HepG2 (cell line): ENCODE data around the gene TMEM79. TPM values are rescaled to one million over a fixed set of nuclear protein-coding genes. Genes with fewer than 3 reads are reported as not detected.

Experiments
- ATAC-seq: fragments of 200-7000 bp; cut with Tn5 transposase; 3 replicates; pipeline ENCODE4 v1.9.1; 2020; ENCODE audit warnings: mild to moderate bottlenecking, moderate library complexity
- BruUV-seq: library from RNA; stranded (reverse); fragments of 400-500 nt; replicated peaks from 2 replicates; lab custom pipeline; 2021; lab: Mats Ljungman, UMichigan
- CTCF ChIA-PET: fragments of 300-600 bp; formaldehyde crosslinking; extraction: SDS; loops from one replicate; lab custom pipeline; 2021; ENCODE audit warnings: low total read pairs, inconsistent platforms, low intra/inter-chr PET ratio; lab: Yijun Ruan, JAX
- POLR2A ChIA-PET: fragments of 350-600 bp; sonication (Branson Sonifier 250); formaldehyde crosslinking; loops from one replicate; lab custom pipeline; 2020; ENCODE audit warnings: antibody characterized with exemption, inconsistent platforms; lab: Yijun Ruan, JAX
- DNase-seq: peaks from one replicate; pipeline ENCODE4 v3.0.0-alpha.2; 2015; ENCODE audit warnings: low spot score
- FAIRE-seq: peaks from 3 replicates; lab custom pipeline; 2011; peaks lifted over from hg19 to GRCh38; lab: Jason Lieb, UNC
- H2AFZ ChIP-seq: one replicate; pipeline ENCODE4 v1.6.1; 2011; ENCODE audit warnings: low read length, inconsistent platforms
- H3K27ac ChIP-seq: fragments of 300-600 bp; 3 replicates; pipeline ENCODE4 v1.8.0; 2011; ENCODE audit warnings: mixed run types, mild to moderate bottlenecking, mixed read lengths, low read length, inconsistent platforms; ENCODE audit not compliant: insufficient read depth; ENCODE audit errors: extremely low read length
- H3K27me3 ChIP-seq, 2 experiments: fragments of 200-600 bp in 1 of 2; 2 replicates in 1 of 2; 3 replicates in 1 of 2; pipeline versions ENCODE4 v1.6.0 to v1.8.0; 2011; ENCODE audit warnings: low read length in 2 of 2, mild to moderate bottlenecking in 2 of 2, moderate library complexity in 2 of 2, inconsistent platforms in 1 of 2; ENCODE audit not compliant: insufficient read depth in 2 of 2, control insufficient read depth in 1 of 2
- H3K36me3 ChIP-seq, 2 experiments: fragments of 200-600 bp in 1 of 2; replicated peaks in 1 of 2; 2 replicates in 1 of 2; 3 replicates in 1 of 2; pipeline versions ENCODE4 v1.5.1 to v1.8.0; 2011; ENCODE audit warnings: low read length in 2 of 2, inconsistent platforms in 1 of 2; ENCODE audit not compliant: insufficient read depth in 2 of 2, control insufficient read depth in 1 of 2
- H3K4me1 ChIP-seq: 2 replicates; pipeline ENCODE4 v1.5.1; 2012; ENCODE audit warnings: low read length, inconsistent platforms; ENCODE audit not compliant: insufficient read depth
- H3K4me2 ChIP-seq: 2 replicates; pipeline ENCODE4 v1.6.0; 2011; ENCODE audit warnings: low read depth, low read length, inconsistent platforms
- H3K4me3 ChIP-seq, 3 experiments: fragments of 200-600 bp in 1 of 3; sonication (generic), shearing (Covaris generic) in 1 of 3; replicated peaks in 1 of 3; 2 replicates each; pipeline ENCODE4 v1.5.1; 2011 to 2016; ENCODE audit warnings: low read length in 3 of 3, inconsistent platforms in 2 of 3, low read depth in 2 of 3, mild to moderate bottlenecking in 2 of 3, control low read depth in 1 of 3, mixed read lengths in 1 of 3; ENCODE audit not compliant: insufficient read depth in 1 of 3
- H3K79me2 ChIP-seq: one replicate; pipeline ENCODE4 v1.6.1; 2011; ENCODE audit warnings: low read length, inconsistent platforms; ENCODE audit not compliant: insufficient read depth
- H3K9ac ChIP-seq: 2 replicates; pipeline ENCODE4 v1.6.0; 2011; ENCODE audit warnings: mild to moderate bottlenecking, low read depth, low read length, inconsistent platforms; ENCODE audit not compliant: insufficient read depth
- H3K9me3 ChIP-seq: 2 replicates; pipeline ENCODE4 v1.5.1; 2012; ENCODE audit warnings: mild to moderate bottlenecking, low read length
- H4K20me1 ChIP-seq: 2 replicates; pipeline ENCODE4 v1.6.0; 2011; ENCODE audit warnings: inconsistent platforms, mild to moderate bottlenecking, low read length, moderate library complexity; ENCODE audit not compliant: insufficient read depth
- ARNT ChIP-seq: fragments of 450-650 bp; IDR thresholded peaks from 2 replicates; pipeline ENCODE4 v1.6.1; 2017
- BORCS8-MEF2B ChIP-seq: sonication (generic); formaldehyde crosslinking; IDR thresholded peaks from 2 replicates; pipeline ENCODE4 v1.8.0; 2022; ENCODE audit warnings: mild to moderate bottlenecking, missing genetic modification reagents
- DZIP1 ChIP-seq: sonication (generic); formaldehyde crosslinking; IDR thresholded peaks from 2 replicates; pipeline ENCODE4 v1.5.0; 2020; ENCODE audit warnings: mild to moderate bottlenecking, missing genetic modification reagents
- ETS1 ChIP-seq: sonication (generic); formaldehyde crosslinking; IDR thresholded peaks from 2 replicates; pipeline ENCODE4 v1.4.0; 2020; ENCODE audit warnings: missing genetic modification reagents
- ETV5 ChIP-seq: IDR thresholded peaks from 2 replicates; pipeline ENCODE4 v1.6.1; 2018; ENCODE audit warnings: missing biosample characterization, missing genetic modification reagents, inconsistent platforms, borderline replicate concordance
- KDM2A ChIP-seq: sonication (generic); formaldehyde crosslinking; IDR thresholded peaks from 2 replicates; pipeline ENCODE4 v1.4.0; 2020; ENCODE audit warnings: low read depth, missing genetic modification reagents, borderline replicate concordance
- KLF6 ChIP-seq: IDR thresholded peaks from 2 replicates; pipeline ENCODE4 v1.8.0; 2016; ENCODE audit warnings: missing biosample characterization, missing genetic modification reagents
- PITX1 ChIP-seq: sonication (generic); formaldehyde crosslinking; IDR thresholded peaks from 2 replicates; pipeline ENCODE4 v1.5.1; 2020; ENCODE audit warnings: mild to moderate bottlenecking, missing genetic modification reagents
- RARA ChIP-seq: IDR thresholded peaks from 2 replicates; pipeline ENCODE4 v1.6.1; 2016; ENCODE audit warnings: missing genetic modification reagents, missing compliant biosample characterization
- SP140L ChIP-seq: sonication (generic); formaldehyde crosslinking; IDR thresholded peaks from 2 replicates; pipeline ENCODE4 v1.4.0; 2020; ENCODE audit warnings: missing genetic modification reagents, borderline replicate concordance
- ZBTB3 ChIP-seq: sonication (generic); formaldehyde crosslinking; IDR thresholded peaks from 2 replicates; pipeline ENCODE4 v1.4.0; 2020; ENCODE audit warnings: low read depth, mild to moderate bottlenecking, moderate library complexity, missing genetic modification reagents, borderline replicate concordance
- ZNF225 ChIP-seq: sonication (generic); formaldehyde crosslinking; IDR thresholded peaks from 2 replicates; pipeline ENCODE4 v1.4.0; 2020; ENCODE audit warnings: mild to moderate bottlenecking, missing genetic modification reagents
- ZNF512 ChIP-seq: sonication (generic); formaldehyde crosslinking; IDR thresholded peaks from 2 replicates; pipeline ENCODE4 v1.4.0; 2020; ENCODE audit warnings: mild to moderate bottlenecking, missing genetic modification reagents
- ZNF607 ChIP-seq: sonication (generic); formaldehyde crosslinking; IDR thresholded peaks from 2 replicates; pipeline ENCODE4 v1.5.1; 2020; ENCODE audit warnings: missing genetic modification reagents, mild to moderate bottlenecking, borderline replicate concordance
- ZNF883 ChIP-seq: sonication (generic); formaldehyde crosslinking; IDR thresholded peaks from 2 replicates; pipeline ENCODE4 v1.5.1; 2020; ENCODE audit warnings: mild to moderate bottlenecking, missing genetic modification reagents; ENCODE audit errors: not compliant biosample characterization
- ZNF891 ChIP-seq: sonication (generic); formaldehyde crosslinking; IDR thresholded peaks from 2 replicates; pipeline ENCODE4 v1.5.0; 2020; ENCODE audit warnings: mild to moderate bottlenecking, missing genetic modification reagents
- WGBS: methylation state at CpG from one replicate; pipeline ENCODE4 v1.1.6; 2017; ENCODE audit warnings: low lambda C conversion rate; 5-methylcytosine and 5-hydroxymethylcytosine counted together
- in situ Hi-C: cut with HindIII; loops from 2 replicates; pipeline ENCODE4 v1.10.0; 2017; ENCODE audit warnings: low pct_unique_long_range_greater_than_20kb; ENCODE audit not compliant: extremely low pct_ligation_motif_present
- intact Hi-C: fragments of 100-400 bp; cut with micrococcal nuclease; formaldehyde crosslinking; loops from one replicate; pipeline ENCODE4 v1.10.0; 2022; ENCODE audit not compliant: unreplicated experiment
- polyA plus RNA-seq, 8 experiments: library from polyadenylated mRNA; depleted of rRNA in 3 of 8; stranded (reverse) in 7 of 8; unstranded in 1 of 8; fragments of >200 nt; fragmentation: Illumina TruSeq in 4 of 8; extraction: Trizol in 4 of 8; gene quantifications; 2 replicates each; pipeline versions ENCODE4 v1.2.1 to v1.2.3, GENCODE V29; 2011 to 2016; ENCODE audit warnings: low read depth in 4 of 8, missing spikeins in 1 of 8, mixed read lengths in 1 of 8; ENCODE audit not compliant: insufficient read depth in 1 of 8
- total RNA-seq, 5 experiments: library from RNA; depleted of rRNA; stranded (reverse); fragments of >200 nt; fragmentation: Illumina TruSeq; extraction: Trizol; gene quantifications; 2 replicates each; pipeline ENCODE4 v1.2.3, GENCODE V29; 2016; ENCODE audit warnings: low read depth in 1 of 5

The TMEM79 gene
- total and polyA plus RNA-seq, 2 of the 13 experiments (the other 11 are each of a cell fraction or from before 2014, with no cell fraction given) = 1.2 to 1.9 TPM

GRCh38 chr1:156281693-156282478 lies 2.2 kb upstream of the TMEM79 start (continued):
- TF ChIP-seq KLF6 = 0 out of 2 replicates have a peak, but pooled peaks have one; percentile 10
- no peak for TF ChIP-seq PITX1 (CRISPR knock-in tag)
- no peak for TF ChIP-seq ZBTB3
- TF ChIP-seq ETV5 (CRISPR knock-in tag) = 0 out of 2 replicates have a peak, but pooled peaks have one; percentile 21
- TF ChIP-seq ZNF883 (CRISPR knock-in tag) = no peak
- TF ChIP-seq DZIP1 = 0 out of 2 replicates have a peak, but pooled peaks have one; percentile 21
- TF ChIP-seq ZNF891 (CRISPR knock-in tag) = peak; percentile 53; the same call in 1 of the 2 replicates

GRCh38 chr1:156282479-156283222 lies 1.5 kb upstream of the TMEM79 start, which contains the start of gene SMG5:
Gene SMG5, minus strand, starts transcription at chr1:156282825. Its CDS starts 145 bp downstream, at chr1:156282680.
- ATAC-seq = peak; percentile 93
- peak within 1 kb of the TSS; percentile 71 to 95 (median 87) for H3K4me3 ChIP-seq
- peak; percentile 88 for FAIRE-seq
- H3K9me3 ChIP-seq = no peaks in the 10 kb centered on the region
- BruUV-seq = no TSS peak
- POLR2A ChIA-PET = interaction anchor here (0.8 to 7.1 kb wide), 22 partner anchors 11 to 229 kb away, joined by 3 to 115 read pairs (median 5); partner anchors contain the start of genes CCT3, GLMP, LAMTOR2 and PAQR6
- CTCF ChIA-PET = no interaction called here
- H3K36me3 ChIP-seq = peaks cover 9 to 30% of the 10 kb centered on the region in 2 experiments
- H3K4me1 ChIP-seq = peaks cover 33% of the 10 kb centered on the region
- H3K27ac ChIP-seq = peak within 1 kb of the TSS; percentile 78
- DNase-seq = peak; percentile 97
- WGBS = 1% methylated on average over 16 of the region's 50 CpGs
- H3K79me2 ChIP-seq = peaks cover 50% of the 10 kb centered on the region
- intact Hi-C loops (no loop called here), in situ Hi-C loops (no loop called here)
- H3K27me3 ChIP-seq = no peaks in the 10 kb centered on the region; a peak in 1 of 5 replicates
- peak within 1 kb of the TSS; percentile 77 for H2AFZ ChIP-seq
- H3K9ac ChIP-seq = peak within 1 kb of the TSS; percentile 96
- H3K4me2 ChIP-seq = peak within 1 kb of the TSS; percentile 88
- H4K20me1 ChIP-seq = peaks cover 14% of the 10 kb centered on the region
- TF ChIP-seq SP140L (CRISPR knock-in tag) = no peak
- TF ChIP-seq ARNT = no peak
- TF ChIP-seq RARA (CRISPR knock-in tag) = no peak
- peak; percentile 98 for TF ChIP-seq KDM2A (CRISPR knock-in tag)
- no peak for TF ChIP-seq ETS1 (CRISPR knock-in tag)
- TF ChIP-seq ZNF607 (CRISPR knock-in tag) = peak; percentile 78; the same call in 1 of the 2 replicates
- TF ChIP-seq ZNF225 = no peak
- TF ChIP-seq BORCS8-MEF2B = peak; percentile 54; the same call in 1 of the 2 replicates
- no peak for TF ChIP-seq ZNF512 (CRISPR knock-in tag)
